Transverse colon (tissue), 4 donors: Measurements from ENCODE around the gene LRRC61. TPM values are rescaled to one million over a fixed set of nuclear protein-coding genes. Genes with fewer than 3 reads are reported as not detected.

Source experiments
- DNase-seq: peaks from one replicate; pipeline ENCODE4 v3.0.0-alpha.2; 2019
- H3K27ac ChIP-seq, 4 donors: fragments of 200-600 bp; sonication (generic); 2 replicates each; pipeline ENCODE4 v1.5.1; 2016 to 2018; ENCODE audit warnings: inconsistent platforms in 4 of 4
- H3K27me3 ChIP-seq: fragments of 200-600 bp; sonication (generic); 2 replicates; pipeline ENCODE4 v1.5.1; 2017; ENCODE audit warnings: inconsistent platforms
- H3K36me3 ChIP-seq, 4 donors: fragments of 200-600 bp; sonication (generic); 2 replicates each; pipeline ENCODE4 v1.5.1; 2017 to 2019; ENCODE audit warnings: inconsistent platforms in 4 of 4
- H3K4me1 ChIP-seq, 4 donors: fragments of 200-600 bp; sonication (generic); 2 replicates each; pipeline ENCODE4 v1.5.1; 2017 to 2020; ENCODE audit warnings: inconsistent platforms in 4 of 4
- H3K4me3 ChIP-seq, 4 donors: fragments of 200-600 bp; sonication (generic); 1 replicate in 1 of 4; 2 replicates in 3 of 4; pipeline versions ENCODE4 v1.5.1 to v1.6.1; 2017 to 2019; ENCODE audit warnings: inconsistent platforms in 4 of 4
- H3K9me3 ChIP-seq, 2 donors: fragments of 200-600 bp; sonication (generic); 2 replicates each; pipeline ENCODE4 v1.5.1; 2017 to 2019; ENCODE audit warnings: inconsistent platforms in 2 of 2
- CTCF ChIP-seq, 5 experiments: fragments of 200-600 bp in 3 of 5; fragments of 450-650 bp in 2 of 5; sonication (generic) in 3 of 5; IDR thresholded peaks; 1 replicate in 2 of 5; 2 replicates in 3 of 5; pipeline ENCODE4 v1.5.1; 2016 to 2017; ENCODE audit warnings: antibody characterized with exemption in 5 of 5, inconsistent platforms in 3 of 5, mild to moderate bottlenecking in 2 of 5, moderate library complexity in 1 of 5
- EP300 ChIP-seq: sonication (generic); formaldehyde crosslinking; IDR thresholded peaks from one replicate; pipeline ENCODE4 v1.6.1; 2017; ENCODE audit warnings: antibody characterized with exemption, low read depth
- POLR2A ChIP-seq: fragments of 450-650 bp; IDR thresholded peaks from one replicate; pipeline ENCODE4 v1.6.1; 2016; ENCODE audit warnings: antibody characterized with exemption, mild to moderate bottlenecking, moderate library complexity
- POLR2AphosphoS5 ChIP-seq, 3 donors: sonication (generic); formaldehyde crosslinking; IDR thresholded peaks; one replicate each; pipeline ENCODE4 v1.6.1; 2016; ENCODE audit warnings: antibody characterized with exemption in 3 of 3
- WGBS, 2 donors: methylation state at CpG; one replicate each; pipeline ENCODE4 v1.1.5; 2018; ENCODE audit warnings: low coverage in 1 of 2; 5-methylcytosine and 5-hydroxymethylcytosine counted together
- in situ Hi-C, 4 donors: fragments of 200-750 bp; cut with MboI; loops; one replicate each; pipeline versions ENCODE4 v1.15.0 to v1.15.1; 2017; ENCODE audit warnings: low sequenced_read_pairs in 3 of 4, low pct_ligation_motif_present in 1 of 4, low pct_unique_long_range_greater_than_20kb in 1 of 4
- intact Hi-C: fragments of 100-400 bp; cut with DNase I; formaldehyde crosslinking; loops from one replicate; pipeline ENCODE4 v1.15.1; 2023; ENCODE audit warnings: low total_unique reads
- total RNA-seq, 4 donors: library from RNA; depleted of rRNA; stranded (reverse); fragments of >200 nt; gene quantifications; one replicate each; pipeline ENCODE4 v1.1.0, GENCODE V29; 2016

The LRRC61 gene
- total RNA-seq, 4 donors from 2014 or later, result 1.4 to 55.4 (median 17.2) TPM

DNA sequence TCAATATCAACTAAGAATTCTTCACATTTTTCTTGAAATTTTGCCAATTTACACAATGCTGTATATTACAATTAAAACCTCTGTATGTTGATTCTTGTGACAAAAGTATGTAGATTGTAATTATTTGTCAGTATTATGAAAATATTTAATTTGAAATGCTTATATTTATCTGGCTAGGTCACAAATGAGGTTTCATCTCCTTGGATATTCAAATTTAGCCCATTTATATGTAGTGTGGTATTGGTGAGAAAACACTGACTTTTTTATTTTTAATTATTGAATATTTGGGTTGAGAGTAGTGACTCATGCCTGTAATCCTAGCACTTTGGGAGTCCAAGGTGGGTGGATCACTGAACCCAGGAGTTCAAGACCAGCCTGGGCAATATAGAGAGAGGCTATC is 21.1 kb downstream of the LRRC61 start:
- Histone ChIP-seq H3K27ac (no peak overlapping the region), H3K27me3 (peaks cover 11% of the 10 kb centered on the region), H3K9me3 (no peaks in the 10 kb centered on the region), H3K36me3 (no peaks in the 10 kb centered on the region), H3K4me1 (peaks cover 5 to 21% (median 21%) of the 10 kb centered on the region in 4 donors), H3K4me3 (no peak overlapping the region)
- no peak for DNase-seq
- intact Hi-C loops (no loop called here), in situ Hi-C loops (no loop called here)
- TF ChIP-seq EP300 (no peak), CTCF (IDR thresholded peaks at IDR 0.05) (no peak)

- Histone ChIP-seq H3K9me3 (no peaks in the 10 kb centered on the region), H3K36me3 (no peaks in the 10 kb centered on the region), H3K27me3 (peaks cover 11% of the 10 kb centered on the region), H3K4me1 (peaks cover 5 to 14% (median 14%) of the 10 kb centered on the region in 4 donors), H3K4me3 (no peak overlapping the region), H3K27ac (no peak overlapping the region)
- no peak for TF ChIP-seq POLR2A
- TF ChIP-seq EP300, result no peak
- no peak for TF ChIP-seq POLR2AphosphoS5 (IDR thresholded peaks at IDR 0.05)
- no peak for TF ChIP-seq CTCF (IDR thresholded peaks at IDR 0.05)
- in situ Hi-C loops (no loop called here), intact Hi-C loops (no loop called here)
- WGBS, 2 donors, result 95 to 100% methylated on average over 1 of the region's 1 CpG
- DNase-seq, result no peak
Observed at GRCh38 chr7:150345012-150345411, 21.9 kb downstream of the LRRC61 start.

DNA sequence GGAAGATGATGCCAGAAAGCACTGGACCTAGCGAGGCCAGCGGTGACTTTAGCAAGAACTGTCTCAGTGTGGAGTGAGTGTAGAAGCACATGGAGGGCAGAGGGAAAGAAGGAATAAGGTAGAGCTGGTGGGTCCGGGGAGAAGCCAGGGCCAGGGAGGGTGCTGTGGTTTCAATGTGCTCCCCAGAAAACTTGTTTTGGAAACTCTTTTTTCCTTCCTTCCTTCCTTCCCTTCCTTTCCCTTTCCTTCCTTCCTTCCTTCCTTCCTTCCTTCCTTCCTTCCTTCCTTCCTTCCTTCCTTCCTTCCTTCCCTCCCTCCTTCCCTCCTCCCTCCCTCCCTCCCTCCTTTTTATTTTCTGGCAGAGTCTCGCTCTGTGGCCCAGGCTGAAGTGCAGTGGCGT is 23.8 kb downstream of the LRRC61 start:
- WGBS, 2 donors, result 97 to 100% methylated on average over 2 to 5 of the region's 5 CpGs
- intact Hi-C loops, result no loop called here
- no peaks in the 10 kb centered on the region for H3K27me3 ChIP-seq
- peaks cover 0 to 3% (median 0%) of the 10 kb centered on the region in 4 donors for H3K4me1 ChIP-seq
- H3K9me3 ChIP-seq, result no peaks in the 10 kb centered on the region
- H3K36me3 ChIP-seq, result no peaks in the 10 kb centered on the region
- in situ Hi-C loops, result no loop called here
- no peak overlapping the region for H3K4me3 ChIP-seq
- TF ChIP-seq EP300 (no peak), POLR2AphosphoS5 (IDR thresholded peaks at IDR 0.05) (no peak), CTCF (IDR thresholded peaks at IDR 0.05) (no peak), POLR2A (no peak)
- H3K27ac ChIP-seq, result no peak overlapping the region
- DNase-seq, result no peak

DNA sequence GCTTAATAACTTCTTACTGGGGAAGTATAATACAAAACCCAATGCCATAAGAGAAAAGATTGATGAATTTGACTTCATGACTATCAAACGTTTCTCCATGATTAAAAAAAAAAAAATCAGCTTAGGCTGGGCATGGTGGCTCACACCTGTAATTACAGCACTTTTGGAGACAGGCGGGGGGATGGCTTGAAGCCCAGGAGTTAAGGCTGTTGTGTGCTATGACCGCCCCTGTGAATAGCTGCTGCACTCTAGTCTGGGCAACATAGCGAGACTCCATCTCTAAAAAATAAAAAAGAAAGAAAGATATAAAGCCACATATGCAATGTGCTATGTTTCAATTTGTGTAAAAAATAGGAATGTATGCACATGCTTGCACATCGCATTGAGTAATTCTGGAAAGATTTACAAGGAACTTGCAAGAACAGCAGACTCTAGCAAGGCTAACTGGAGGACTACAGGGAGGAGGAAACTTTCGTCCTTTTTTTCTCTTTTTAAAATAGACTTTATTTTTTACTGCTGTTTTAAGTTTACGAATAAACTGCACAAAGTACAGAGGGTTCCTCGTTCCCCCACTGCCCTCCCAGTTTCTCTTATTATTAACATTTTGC is 28.5 kb downstream of the LRRC61 start:
- DNase-seq, result no peak
- intact Hi-C loops, result no loop called here
- WGBS, 2 donors, result 56 to 63% methylated on average over 8 of the region's 8 CpGs
- Histone ChIP-seq H3K27ac (no peak overlapping the region), H3K36me3 (no peaks in the 10 kb centered on the region), H3K4me1 (peaks cover 0 to 22% (median 12%) of the 10 kb centered on the region in 4 donors), H3K27me3 (no peaks in the 10 kb centered on the region), H3K9me3 (no peaks in the 10 kb centered on the region), H3K4me3 (no peak overlapping the region)
- in situ Hi-C loops, result no loop called here
- TF ChIP-seq POLR2A (no peak), POLR2AphosphoS5 (IDR thresholded peaks at IDR 0.05) (no peak), CTCF (IDR thresholded peaks at IDR 0.05) (no peak), EP300 (no peak)
